HepG2 (cell line): ENCODE data around the gene DENND4B. TPM values are rescaled to one million over a fixed set of nuclear protein-coding genes. Genes with fewer than 3 reads are reported as not detected.

Experiments used
- CREM ChIP-seq, 2 experiments: sonication (generic) in 1 of 2; formaldehyde crosslinking in 1 of 2; IDR thresholded peaks; 2 replicates each; pipeline versions ENCODE4 v1.4.0 to v1.6.1; 2016 to 2020; ENCODE audit warnings: antibody characterized with exemption in 1 of 2, mild to moderate bottlenecking in 1 of 2, missing genetic modification reagents in 1 of 2
- TBX3 ChIP-seq: fragments of 450-650 bp; IDR thresholded peaks from 2 replicates; pipeline ENCODE4 v1.6.1; 2017; ENCODE audit warnings: antibody characterized with exemption, mild to moderate bottlenecking, inconsistent platforms, borderline replicate concordance
- ZFYVE20 ChIP-seq: sonication (generic); formaldehyde crosslinking; IDR thresholded peaks from 2 replicates; pipeline ENCODE4 v1.8.0; 2023; ENCODE audit warnings: low read depth, mild to moderate bottlenecking, moderate library complexity, missing genetic modification reagents, borderline replicate concordance
- ZNF10 ChIP-seq: sonication (generic); formaldehyde crosslinking; IDR thresholded peaks from 2 replicates; pipeline ENCODE4 v1.4.0; 2020; ENCODE audit warnings: mild to moderate bottlenecking, low read depth, missing genetic modification reagents, borderline replicate concordance
- polyA plus RNA-seq, 8 experiments: library from polyadenylated mRNA; depleted of rRNA in 3 of 8; stranded (reverse) in 7 of 8; unstranded in 1 of 8; fragments of >200 nt; fragmentation: Illumina TruSeq in 4 of 8; extraction: Trizol in 4 of 8; gene quantifications; 2 replicates each; pipeline versions ENCODE4 v1.2.1 to v1.2.3, GENCODE V29; 2011 to 2016; ENCODE audit warnings: low read depth in 4 of 8, missing spikeins in 1 of 8, mixed read lengths in 1 of 8; ENCODE audit not compliant: insufficient read depth in 1 of 8
- total RNA-seq, 5 experiments: library from RNA; depleted of rRNA; stranded (reverse); fragments of >200 nt; fragmentation: Illumina TruSeq; extraction: Trizol; gene quantifications; 2 replicates each; pipeline ENCODE4 v1.2.3, GENCODE V29; 2016; ENCODE audit warnings: low read depth in 1 of 5
- TF ChIP-seq, protein P1 (sequence below): sonication (generic); formaldehyde crosslinking; IDR thresholded peaks from 2 replicates; pipeline ENCODE4 v1.5.1; 2020; ENCODE audit warnings: missing genetic modification reagents, mild to moderate bottlenecking, borderline replicate concordance
- TF ChIP-seq, protein P2 (sequence below): sonication (generic); formaldehyde crosslinking; IDR thresholded peaks from 2 replicates; pipeline ENCODE4 v1.5.0; 2020; ENCODE audit warnings: mild to moderate bottlenecking, missing genetic modification reagents
- TF ChIP-seq, protein P3 (sequence below): sonication (generic); formaldehyde crosslinking; conservative IDR thresholded peaks from 2 replicates; pipeline ENCODE4 v1.4.0; 2020; ENCODE audit warnings: missing genetic modification reagents
- TF ChIP-seq, protein P4 (sequence below): sonication (generic); formaldehyde crosslinking; IDR thresholded peaks from 2 replicates; pipeline ENCODE4 v1.4.0; 2020; ENCODE audit warnings: missing genetic modification reagents, borderline replicate concordance
- TF ChIP-seq, protein P5 (sequence below): sonication (generic); formaldehyde crosslinking; IDR thresholded peaks from 2 replicates; pipeline ENCODE4 v1.8.0; 2022; ENCODE audit warnings: mild to moderate bottlenecking, missing genetic modification reagents; ENCODE audit not compliant: insufficient replicate concordance
- TF ChIP-seq, protein P6 (sequence below): sonication (generic); formaldehyde crosslinking; IDR thresholded peaks from 2 replicates; pipeline ENCODE4 v1.5.0; 2020; ENCODE audit warnings: missing genetic modification reagents

DENND4B gene
- total and polyA plus RNA-seq, 2 of the 13 experiments (the other 11 are each of a cell fraction or from before 2014, with no cell fraction given), result 15.1 to 20.3 TPM

DNA sequence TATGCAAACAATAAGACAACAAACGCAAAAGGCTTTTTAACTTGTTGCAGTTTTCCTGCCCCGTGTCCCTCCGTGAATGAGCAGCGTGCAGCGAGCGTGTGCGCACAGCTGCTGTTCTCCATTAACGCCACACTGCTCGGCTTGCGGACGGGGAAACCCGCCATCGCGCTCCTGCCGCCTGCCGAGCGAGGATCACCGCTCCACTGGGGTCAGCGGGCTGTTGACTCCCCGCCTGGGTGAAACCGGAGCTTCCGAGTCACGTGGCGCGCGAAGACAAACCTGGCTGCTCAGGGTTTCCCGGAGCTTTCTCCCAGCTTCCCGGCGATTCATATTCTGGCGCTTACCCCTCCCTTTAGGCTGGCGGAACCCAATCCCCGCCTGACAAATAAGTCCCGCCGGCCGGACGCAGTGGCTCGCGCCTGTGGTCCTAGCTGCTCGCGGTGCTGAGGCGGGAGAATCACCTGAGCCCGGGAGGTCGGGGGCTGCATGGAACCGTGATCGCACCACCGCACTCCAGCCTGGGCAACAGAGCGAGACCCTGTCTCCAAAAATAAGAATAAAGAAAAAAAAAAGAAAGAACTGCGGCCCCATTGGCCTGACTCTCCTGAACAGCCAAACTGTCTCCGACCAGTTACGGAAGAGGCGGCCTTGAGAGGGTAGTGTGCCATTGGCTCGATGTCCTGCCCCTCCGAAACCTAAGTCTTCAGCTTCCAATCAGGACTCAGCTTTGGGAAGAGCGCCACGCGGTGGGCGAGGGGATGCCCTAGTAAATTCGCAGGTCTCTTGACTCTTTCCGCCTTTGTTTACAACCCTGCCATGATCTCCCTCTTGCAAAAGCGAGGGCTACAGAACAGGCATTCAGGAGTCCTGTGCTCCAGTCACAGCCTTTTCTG is 20.8 kb upstream of the DENND4B start, which contains the start of gene CREB3L4 (continued):
- TF ChIP-seq, protein P1, sequence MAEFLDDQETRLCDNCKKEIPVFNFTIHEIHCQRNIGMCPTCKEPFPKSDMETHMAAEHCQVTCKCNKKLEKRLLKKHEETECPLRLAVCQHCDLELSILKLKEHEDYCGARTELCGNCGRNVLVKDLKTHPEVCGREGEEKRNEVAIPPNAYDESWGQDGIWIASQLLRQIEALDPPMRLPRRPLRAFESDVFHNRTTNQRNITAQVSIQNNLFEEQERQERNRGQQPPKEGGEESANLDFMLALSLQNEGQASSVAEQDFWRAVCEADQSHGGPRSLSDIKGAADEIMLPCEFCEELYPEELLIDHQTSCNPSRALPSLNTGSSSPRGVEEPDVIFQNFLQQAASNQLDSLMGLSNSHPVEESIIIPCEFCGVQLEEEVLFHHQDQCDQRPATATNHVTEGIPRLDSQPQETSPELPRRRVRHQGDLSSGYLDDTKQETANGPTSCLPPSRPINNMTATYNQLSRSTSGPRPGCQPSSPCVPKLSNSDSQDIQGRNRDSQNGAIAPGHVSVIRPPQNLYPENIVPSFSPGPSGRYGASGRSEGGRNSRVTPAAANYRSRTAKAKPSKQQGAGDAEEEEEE, result peak; percentile 81; the same call in 1 of the 2 replicates
- TF ChIP-seq, protein P2, sequence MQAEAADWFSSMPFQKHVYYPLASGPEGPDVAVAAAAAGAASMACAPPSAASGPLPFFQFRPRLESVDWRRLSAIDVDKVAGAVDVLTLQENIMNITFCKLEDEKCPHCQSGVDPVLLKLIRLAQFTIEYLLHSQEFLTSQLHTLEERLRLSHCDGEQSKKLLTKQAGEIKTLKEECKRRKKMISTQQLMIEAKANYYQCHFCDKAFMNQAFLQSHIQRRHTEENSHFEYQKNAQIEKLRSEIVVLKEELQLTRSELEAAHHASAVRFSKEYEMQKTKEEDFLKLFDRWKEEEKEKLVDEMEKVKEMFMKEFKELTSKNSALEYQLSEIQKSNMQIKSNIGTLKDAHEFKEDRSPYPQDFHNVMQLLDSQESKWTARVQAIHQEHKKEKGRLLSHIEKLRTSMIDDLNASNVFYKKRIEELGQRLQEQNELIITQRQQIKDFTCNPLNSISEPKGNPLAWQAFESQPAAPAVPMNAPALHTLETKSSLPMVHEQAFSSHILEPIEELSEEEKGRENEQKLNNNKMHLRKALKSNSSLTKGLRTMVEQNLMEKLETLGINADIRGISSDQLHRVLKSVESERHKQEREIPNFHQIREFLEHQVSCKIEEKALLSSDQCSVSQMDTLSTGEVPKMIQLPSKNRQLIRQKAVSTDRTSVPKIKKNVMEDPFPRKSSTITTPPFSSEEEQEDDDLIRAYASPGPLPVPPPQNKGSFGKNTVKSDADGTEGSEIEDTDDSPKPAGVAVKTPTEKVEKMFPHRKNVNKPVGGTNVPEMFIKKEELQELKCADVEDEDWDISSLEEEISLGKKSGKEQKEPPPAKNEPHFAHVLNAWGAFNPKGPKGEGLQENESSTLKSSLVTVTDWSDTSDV (CRISPR knock-in tag), result no peak; the same call in 1 of the 2 replicates
- TF ChIP-seq, protein P3, sequence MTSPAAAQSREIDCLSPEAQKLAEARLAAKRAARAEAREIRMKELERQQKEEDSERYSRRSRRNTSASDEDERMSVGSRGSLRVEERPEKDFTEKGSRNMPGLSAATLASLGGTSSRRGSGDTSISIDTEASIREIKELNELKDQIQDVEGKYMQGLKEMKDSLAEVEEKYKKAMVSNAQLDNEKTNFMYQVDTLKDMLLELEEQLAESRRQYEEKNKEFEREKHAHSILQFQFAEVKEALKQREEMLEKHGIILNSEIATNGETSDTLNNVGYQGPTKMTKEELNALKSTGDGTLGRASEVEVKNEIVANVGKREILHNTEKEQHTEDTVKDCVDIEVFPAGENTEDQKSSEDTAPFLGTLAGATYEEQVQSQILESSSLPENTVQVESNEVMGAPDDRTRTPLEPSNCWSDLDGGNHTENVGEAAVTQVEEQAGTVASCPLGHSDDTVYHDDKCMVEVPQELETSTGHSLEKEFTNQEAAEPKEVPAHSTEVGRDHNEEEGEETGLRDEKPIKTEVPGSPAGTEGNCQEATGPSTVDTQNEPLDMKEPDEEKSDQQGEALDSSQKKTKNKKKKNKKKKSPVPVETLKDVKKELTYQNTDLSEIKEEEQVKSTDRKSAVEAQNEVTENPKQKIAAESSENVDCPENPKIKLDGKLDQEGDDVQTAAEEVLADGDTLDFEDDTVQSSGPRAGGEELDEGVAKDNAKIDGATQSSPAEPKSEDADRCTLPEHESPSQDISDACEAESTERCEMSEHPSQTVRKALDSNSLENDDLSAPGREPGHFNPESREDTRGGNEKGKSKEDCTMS (CRISPR knock-in tag), result no peak
- TF ChIP-seq ZFYVE20 (0 out of 2 replicates have a peak, but pooled peaks have one; percentile 71), ZNF10 (no peak), TBX3 (peak; percentile 6; the same call in 1 of the 2 replicates), CREM (IDR thresholded peaks at IDR 0.05) (peak; percentile 50; the same call in 1 of the 2 replicates), CREM (CRISPR knock-in tag; IDR thresholded peaks at IDR 0.05) (no peak)
- TF ChIP-seq, protein P4, sequence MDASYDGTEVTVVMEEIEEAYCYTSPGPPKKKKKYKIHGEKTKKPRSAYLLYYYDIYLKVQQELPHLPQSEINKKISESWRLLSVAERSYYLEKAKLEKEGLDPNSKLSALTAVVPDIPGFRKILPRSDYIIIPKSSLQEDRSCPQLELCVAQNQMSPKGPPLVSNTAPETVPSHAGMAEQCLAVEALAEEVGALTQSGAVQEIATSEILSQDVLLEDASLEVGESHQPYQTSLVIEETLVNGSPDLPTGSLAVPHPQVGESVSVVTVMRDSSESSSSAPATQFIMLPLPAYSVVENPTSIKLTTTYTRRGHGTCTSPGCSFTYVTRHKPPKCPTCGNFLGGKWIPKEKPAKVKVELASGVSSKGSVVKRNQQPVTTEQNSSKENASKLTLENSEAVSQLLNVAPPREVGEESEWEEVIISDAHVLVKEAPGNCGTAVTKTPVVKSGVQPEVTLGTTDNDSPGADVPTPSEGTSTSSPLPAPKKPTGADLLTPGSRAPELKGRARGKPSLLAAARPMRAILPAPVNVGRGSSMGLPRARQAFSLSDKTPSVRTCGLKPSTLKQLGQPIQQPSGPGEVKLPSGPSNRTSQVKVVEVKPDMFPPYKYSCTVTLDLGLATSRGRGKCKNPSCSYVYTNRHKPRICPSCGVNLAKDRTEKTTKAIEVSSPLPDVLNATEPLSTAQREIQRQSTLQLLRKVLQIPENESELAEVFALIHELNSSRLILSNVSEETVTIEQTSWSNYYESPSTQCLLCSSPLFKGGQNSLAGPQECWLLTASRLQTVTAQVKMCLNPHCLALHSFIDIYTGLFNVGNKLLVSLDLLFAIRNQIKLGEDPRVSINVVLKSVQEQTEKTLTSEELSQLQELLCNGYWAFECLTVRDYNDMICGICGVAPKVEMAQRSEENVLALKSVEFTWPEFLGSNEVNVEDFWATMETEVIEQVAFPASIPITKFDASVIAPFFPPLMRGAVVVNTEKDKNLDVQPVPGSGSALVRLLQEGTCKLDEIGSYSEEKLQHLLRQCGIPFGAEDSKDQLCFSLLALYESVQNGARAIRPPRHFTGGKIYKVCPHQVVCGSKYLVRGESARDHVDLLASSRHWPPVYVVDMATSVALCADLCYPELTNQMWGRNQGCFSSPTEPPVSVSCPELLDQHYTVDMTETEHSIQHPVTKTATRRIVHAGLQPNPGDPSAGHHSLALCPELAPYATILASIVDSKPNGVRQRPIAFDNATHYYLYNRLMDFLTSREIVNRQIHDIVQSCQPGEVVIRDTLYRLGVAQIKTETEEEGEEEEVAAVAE (CRISPR knock-in tag), result peak; percentile 65
- TF ChIP-seq, protein P5, sequence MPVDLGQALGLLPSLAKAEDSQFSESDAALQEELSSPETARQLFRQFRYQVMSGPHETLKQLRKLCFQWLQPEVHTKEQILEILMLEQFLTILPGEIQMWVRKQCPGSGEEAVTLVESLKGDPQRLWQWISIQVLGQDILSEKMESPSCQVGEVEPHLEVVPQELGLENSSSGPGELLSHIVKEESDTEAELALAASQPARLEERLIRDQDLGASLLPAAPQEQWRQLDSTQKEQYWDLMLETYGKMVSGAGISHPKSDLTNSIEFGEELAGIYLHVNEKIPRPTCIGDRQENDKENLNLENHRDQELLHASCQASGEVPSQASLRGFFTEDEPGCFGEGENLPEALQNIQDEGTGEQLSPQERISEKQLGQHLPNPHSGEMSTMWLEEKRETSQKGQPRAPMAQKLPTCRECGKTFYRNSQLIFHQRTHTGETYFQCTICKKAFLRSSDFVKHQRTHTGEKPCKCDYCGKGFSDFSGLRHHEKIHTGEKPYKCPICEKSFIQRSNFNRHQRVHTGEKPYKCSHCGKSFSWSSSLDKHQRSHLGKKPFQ (CRISPR knock-in tag), result peak; percentile 22
- TF ChIP-seq, protein P6, sequence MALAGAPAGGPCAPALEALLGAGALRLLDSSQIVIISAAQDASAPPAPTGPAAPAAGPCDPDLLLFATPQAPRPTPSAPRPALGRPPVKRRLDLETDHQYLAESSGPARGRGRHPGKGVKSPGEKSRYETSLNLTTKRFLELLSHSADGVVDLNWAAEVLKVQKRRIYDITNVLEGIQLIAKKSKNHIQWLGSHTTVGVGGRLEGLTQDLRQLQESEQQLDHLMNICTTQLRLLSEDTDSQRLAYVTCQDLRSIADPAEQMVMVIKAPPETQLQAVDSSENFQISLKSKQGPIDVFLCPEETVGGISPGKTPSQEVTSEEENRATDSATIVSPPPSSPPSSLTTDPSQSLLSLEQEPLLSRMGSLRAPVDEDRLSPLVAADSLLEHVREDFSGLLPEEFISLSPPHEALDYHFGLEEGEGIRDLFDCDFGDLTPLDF (CRISPR knock-in tag), result peak; percentile 82
